Vagina (tissue), 2 donors: ENCODE data around the gene CTXN2.

ENCODE experiments used
- CTCF ChIP-seq, 3 experiments: fragments of 450-650 bp in 2 of 3; fragments of 200-600 bp in 1 of 3; sonication (generic) in 1 of 3; IDR thresholded peaks; one replicate each; pipeline ENCODE4 v1.5.1; 2017 to 2019; ENCODE audit warnings: antibody characterized with exemption in 3 of 3, mild to moderate bottlenecking in 2 of 3, moderate library complexity in 2 of 3
- POLR2AphosphoS5 ChIP-seq, 2 donors: sonication (generic); formaldehyde crosslinking; IDR thresholded peaks; one replicate each; pipeline ENCODE4 v1.9.0; 2017; ENCODE audit warnings: antibody characterized with exemption in 2 of 2, mild to moderate bottlenecking in 2 of 2, low read depth in 1 of 2; ENCODE audit not compliant: insufficient read depth in 1 of 2

GRCh38 chr15:48242015-48242414 is 50.5 kb downstream of the CTXN2 start:
- no peak for TF ChIP-seq POLR2AphosphoS5 (IDR thresholded peaks at IDR 0.05; ENCODE audit: insufficient read depth in 1 of 2, low read depth in 1 of 2)
- no peak for TF ChIP-seq CTCF (IDR thresholded peaks at IDR 0.05)
